Measurements from ENCODE around the gene FAM43A. TPM values are rescaled to one million over a fixed set of nuclear protein-coding genes. Genes with fewer than 3 reads are reported as not detected.

The FAM43A gene
- total RNA-seq, 4 donors from 2014 or later = 2.7 to 4.8 (median 4.3) TPM

- H3K9me3 ChIP-seq = no peaks in the 10 kb centered on the region
- H3K27ac ChIP-seq = no peak overlapping the region
- H3K36me3 ChIP-seq = no peaks in the 10 kb centered on the region
- H3K4me3 ChIP-seq = no peak overlapping the region
- TF ChIP-seq POLR2A (IDR thresholded peaks at IDR 0.05) = no peak
- peaks cover 10 to 12% of the 10 kb centered on the region in 2 donors for H3K4me1 ChIP-seq
- in situ Hi-C loops (cut with MboI; ENCODE audit: low sequenced_read_pairs in 4 of 4) (no loop called here), intact Hi-C loops (cut with DNase I; ENCODE audit: low total_unique reads) (no loop called here)
- ATAC-seq = no peak
- no peaks in the 10 kb centered on the region for H3K27me3 ChIP-seq
- DNase-seq = no peak
Measured at GRCh38 chr3:194715022-194715800, 29.5 kb downstream of the FAM43A start.

- intact Hi-C loops (cut with DNase I; ENCODE audit: low total_unique reads) = no loop called here
- H3K27ac ChIP-seq = no peak overlapping the region
- no peaks in the 10 kb centered on the region for H3K4me1 ChIP-seq
- TF ChIP-seq POLR2A (IDR thresholded peaks at IDR 0.05) = no peak
- no peak for TF ChIP-seq CTCF (IDR thresholded peaks at IDR 0.05 in 4 of 5, conservative IDR thresholded peaks at IDR 0.05 in 1 of 5)
- H3K27me3 ChIP-seq = no peaks in the 10 kb centered on the region
- DNase-seq (no peak), ATAC-seq (no peak)
- no peaks in the 10 kb centered on the region for H3K9me3 ChIP-seq
- no peaks in the 10 kb centered on the region for H3K36me3 ChIP-seq
- no peak overlapping the region for H3K4me3 ChIP-seq
- in situ Hi-C loops (cut with MboI; ENCODE audit: low sequenced_read_pairs in 4 of 4) = no loop called here
Measured at GRCh38 chr3:194718079-194718478, 32.4 kb downstream of the FAM43A start.

- no peak overlapping the region for H3K27ac ChIP-seq
- in situ Hi-C loops (cut with MboI; ENCODE audit: low sequenced_read_pairs in 4 of 4) = no loop called here
- ATAC-seq (no peak), DNase-seq (no peak)
- H3K9me3 ChIP-seq = no peaks in the 10 kb centered on the region
- H3K27me3 ChIP-seq = no peaks in the 10 kb centered on the region
- intact Hi-C loops (cut with DNase I; ENCODE audit: low total_unique reads) = no loop called here
- no peak for TF ChIP-seq CTCF (IDR thresholded peaks at IDR 0.05 in 4 of 5, conservative IDR thresholded peaks at IDR 0.05 in 1 of 5)
- no peak overlapping the region for H3K4me3 ChIP-seq
- H3K4me1 ChIP-seq = no peaks in the 10 kb centered on the region
- no peaks in the 10 kb centered on the region for H3K36me3 ChIP-seq
Measured at GRCh38 chr3:194720048-194720447, 34.4 kb downstream of the FAM43A start.

- DNase-seq = no peak
- Histone ChIP-seq H3K9me3 (no peaks in the 10 kb centered on the region), H3K36me3 (no peaks in the 10 kb centered on the region), H3K27ac (no peak overlapping the region), H3K27me3 (no peaks in the 10 kb centered on the region), H3K4me3 (no peak overlapping the region), H3K4me1 (no peaks in the 10 kb centered on the region)
- intact Hi-C loops (cut with DNase I; ENCODE audit: low total_unique reads) (no loop called here), in situ Hi-C loops (cut with MboI; ENCODE audit: low sequenced_read_pairs in 4 of 4) (no loop called here)
- TF ChIP-seq CTCF (IDR thresholded peaks at IDR 0.05 in 4 of 5, conservative IDR thresholded peaks at IDR 0.05 in 1 of 5) = no peak
- ATAC-seq = no peak
Measured at GRCh38 chr3:194723846-194724618, 38.3 kb downstream of the FAM43A start.

- Histone ChIP-seq H3K36me3 (no peaks in the 10 kb centered on the region), H3K27ac (no peak overlapping the region), H3K9me3 (no peaks in the 10 kb centered on the region), H3K4me1 (no peaks in the 10 kb centered on the region), H3K4me3 (no peak overlapping the region), H3K27me3 (no peaks in the 10 kb centered on the region)
- in situ Hi-C loops (cut with MboI; ENCODE audit: low sequenced_read_pairs in 4 of 4) = no loop called here
- intact Hi-C loops (cut with DNase I; ENCODE audit: low total_unique reads) = no loop called here
- no peak for ATAC-seq
- DNase-seq = no peak
- TF ChIP-seq CTCF (IDR thresholded peaks at IDR 0.05 in 4 of 5, conservative IDR thresholded peaks at IDR 0.05 in 1 of 5) (no peak), POLR2A (IDR thresholded peaks at IDR 0.05) (no peak)
Measured at GRCh38 chr3:194725346-194725745, 39.7 kb downstream of the FAM43A start.
